Measurements from ENCODE around the gene E2F7. TPM values are rescaled to one million over a fixed set of nuclear protein-coding genes. Genes with fewer than 3 reads are reported as not detected.

Gene E2F7
- total and polyA plus RNA-seq, 2 of the 4 experiments (the other 2 are of a cell fraction), result 6.0 to 8.1 TPM

DNA sequence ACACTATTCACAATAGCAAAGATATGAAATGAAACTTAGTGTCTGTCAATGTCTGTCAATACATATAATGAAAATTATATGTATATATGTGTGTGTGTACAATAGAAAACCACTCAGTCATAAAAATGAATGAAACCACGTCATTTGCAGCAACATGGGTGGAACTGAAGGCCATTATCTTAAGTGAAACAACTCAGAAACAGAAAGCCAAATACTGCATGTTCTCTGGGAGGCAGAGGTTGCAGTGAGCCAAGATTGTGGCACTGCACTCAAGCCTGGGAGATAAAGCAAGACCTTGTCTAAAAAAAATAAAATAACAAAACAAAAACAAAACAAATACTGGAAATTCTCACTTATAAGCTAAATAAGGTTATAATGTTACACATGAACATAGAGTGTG, 16.7 kb upstream of the E2F7 start:
- POLR2A ChIA-PET (ENCODE audit: unreplicated experiment), result no interaction called here
- DNase-seq, result no peak
- H3K36me3 ChIP-seq (ENCODE audit: control insufficient read depth, insufficient read depth, low read length), result no peaks in the 10 kb centered on the region
- no peak overlapping the region for H3K23ac ChIP-seq (ENCODE audit: low read depth, low read length)
- no peak for TF ChIP-seq RFX5 (IDR thresholded peaks at IDR 0.05; ENCODE audit: low read depth, low read length)
- TF ChIP-seq FOS (IDR thresholded peaks at IDR 0.05; ENCODE audit: low read depth, low read length), result no peak
- no peak for TF ChIP-seq MXI1 (IDR thresholded peaks at IDR 0.05; ENCODE audit: borderline replicate concordance, low read depth, low read length)
- TF ChIP-seq, protein P1, sequence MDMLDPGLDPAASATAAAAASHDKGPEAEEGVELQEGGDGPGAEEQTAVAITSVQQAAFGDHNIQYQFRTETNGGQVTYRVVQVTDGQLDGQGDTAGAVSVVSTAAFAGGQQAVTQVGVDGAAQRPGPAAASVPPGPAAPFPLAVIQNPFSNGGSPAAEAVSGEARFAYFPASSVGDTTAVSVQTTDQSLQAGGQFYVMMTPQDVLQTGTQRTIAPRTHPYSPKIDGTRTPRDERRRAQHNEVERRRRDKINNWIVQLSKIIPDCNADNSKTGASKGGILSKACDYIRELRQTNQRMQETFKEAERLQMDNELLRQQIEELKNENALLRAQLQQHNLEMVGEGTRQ (IDR thresholded peaks at IDR 0.05; ENCODE audit: low read depth, low read length), result no peak
- TF ChIP-seq CHD1 (IDR thresholded peaks at IDR 0.05; ENCODE audit: low read depth, low read length), result no peak
- no peaks in the 10 kb centered on the region for H4K20me1 ChIP-seq (ENCODE audit: insufficient read depth, low read length)
- CTCF ChIA-PET, result no interaction called here
- no peak overlapping the region for H3K27ac ChIP-seq (ENCODE audit: insufficient read depth, low read length)
- in situ Hi-C loops (cut with MboI; ENCODE audit: low sequenced_read_pairs) (no loop called here), dilution Hi-C loops (cut with HindIII; ENCODE audit: low sequenced_read_pairs, unreplicated experiment) (no loop called here), intact Hi-C loops (cut with micrococcal nuclease) (no loop called here)
- H3K4me3 ChIP-seq (ENCODE audit: insufficient read depth, low read depth, low read length), result no peak overlapping the region
- no peak overlapping the region for H3K4me2 ChIP-seq (ENCODE audit: low read depth, low read length)
- no peak overlapping the region for H2AK9ac ChIP-seq (replicated peaks; ENCODE audit: low read depth, low read length, poor library complexity)
- H4K8ac ChIP-seq (ENCODE audit: low read depth in 2 of 2, low read length in 2 of 2), result no peak overlapping the region
- no peak overlapping the region for H2BK15ac ChIP-seq (ENCODE audit: low read depth, low read length)
- no peaks in the 10 kb centered on the region for H3K4me1 ChIP-seq (ENCODE audit: control insufficient read depth, insufficient read depth, low read length)
- no peaks in the 10 kb centered on the region for H3K79me1 ChIP-seq (ENCODE audit: low read depth in 1 of 2, low read length in 2 of 2)
- H3K4ac ChIP-seq (ENCODE audit: low read depth, low read length), result no peak overlapping the region
- H3K9ac ChIP-seq (ENCODE audit: low read depth, low read length), result no peak overlapping the region
- no peak overlapping the region for H3K14ac ChIP-seq (replicated peaks; ENCODE audit: low read depth, low read length)
- no peaks in the 10 kb centered on the region for H3K27me3 ChIP-seq (ENCODE audit: control insufficient read depth, insufficient read depth, low read length)
- H4K5ac ChIP-seq (ENCODE audit: low read depth, low read length), result no peak overlapping the region
- no peak overlapping the region for H4K91ac ChIP-seq (ENCODE audit: insufficient read depth, low read depth, low read length)
- H3K9me1 ChIP-seq (ENCODE audit: insufficient read depth, low read length), result no peaks in the 10 kb centered on the region
- H3K9me3 ChIP-seq (ENCODE audit: control insufficient read depth, insufficient read depth, low read length), result no peaks in the 10 kb centered on the region
- no peak overlapping the region for H2AK5ac ChIP-seq (ENCODE audit: low read depth, low read length)
- no peak overlapping the region for H2BK120ac ChIP-seq (ENCODE audit: low read depth, low read length)
- no CpG with 5 or more reads among the region's 1 CpG for WGBS, 2 experiments (ENCODE audit: extremely low coverage in 2 of 2, insufficient read length in 1 of 2)
- H3K56ac ChIP-seq (ENCODE audit: extremely low read depth, insufficient read depth, low read length), result no peak overlapping the region
- ATAC-seq (ENCODE audit: low read depth), result no peak
- H3K18ac ChIP-seq (ENCODE audit: low read depth, low read length), result no peak overlapping the region
- BruUV-seq (replicated peaks), result no TSS peak
- no peak overlapping the region for H2AFZ ChIP-seq (replicated peaks; ENCODE audit: low read length, poor library complexity)
- no peak overlapping the region for H2BK5ac ChIP-seq (ENCODE audit: low read depth, low read length, poor library complexity, severe bottlenecking)
- no peak overlapping the region for H2BK20ac ChIP-seq (ENCODE audit: low read depth, low read length)

All from IMR-90 (cell line).